ENCODE measurements around the gene CACNA2D4. TPM values are rescaled to one million over a fixed set of nuclear protein-coding genes. Genes with fewer than 3 reads are reported as not detected.

Gene CACNA2D4
- total and polyA plus RNA-seq, 5 donors from 2014 or later = 2.9 to 10.4 (median 6.4) TPM

DNA sequence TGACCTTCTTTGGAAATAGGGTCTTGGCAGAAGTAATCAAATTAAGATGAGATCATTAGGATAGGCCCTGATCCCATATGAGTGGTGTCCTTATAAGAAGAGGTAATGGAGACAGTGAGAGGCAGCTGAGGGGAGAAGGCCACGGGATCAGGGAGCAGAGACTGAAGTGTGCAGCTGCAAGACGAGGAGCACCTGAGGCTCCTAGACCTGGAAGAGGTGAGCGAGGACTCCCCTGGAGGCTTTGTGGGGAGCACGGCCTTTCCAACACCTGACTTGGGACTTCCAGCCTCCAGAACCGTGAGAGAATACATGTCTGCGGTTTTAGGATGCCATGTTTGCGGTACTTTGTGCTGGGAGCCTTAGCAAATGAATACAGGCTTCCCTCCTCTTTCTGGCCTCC lies 60.6 kb downstream of the CACNA2D4 start:
- Mint-ChIP-seq H3K4me1 (peaks cover 0 to 6% (median 0%) of the 10 kb centered on the region in 4 donors), H3K27me3 (peaks cover 13% of the 10 kb centered on the region), H3K9me3 (peaks cover 0 to 1% (median 0%) of the 10 kb centered on the region in 7 donors), H3K27ac (no peak overlapping the region), H3K4me3 (no peak overlapping the region), H3K36me3 (no peaks in the 10 kb centered on the region)
- ATAC-seq (ENCODE audit: low read depth in 2 of 2) = no peak
- no peak overlapping the region for H3K27ac ChIP-seq (ENCODE audit: insufficient read depth, low read length, poor library complexity, severe bottlenecking)
- no peaks in the 10 kb centered on the region for H3K4me1 ChIP-seq (ENCODE audit: control insufficient read depth, insufficient read depth, low read length, poor library complexity, severe bottlenecking)
- H3K36me3 ChIP-seq (ENCODE audit: control insufficient read depth, insufficient read depth, low read length) = no peaks in the 10 kb centered on the region
- no peak overlapping the region for H3K4me3 ChIP-seq (ENCODE audit: low read depth, low read length)
- no peak for DNase-seq
- no peaks in the 10 kb centered on the region for H3K9me3 ChIP-seq (ENCODE audit: control insufficient read depth in 2 of 2, low read length in 2 of 2)
- H3K27me3 ChIP-seq (ENCODE audit: control insufficient read depth, insufficient read depth, low read length) = no peaks in the 10 kb centered on the region

DNA sequence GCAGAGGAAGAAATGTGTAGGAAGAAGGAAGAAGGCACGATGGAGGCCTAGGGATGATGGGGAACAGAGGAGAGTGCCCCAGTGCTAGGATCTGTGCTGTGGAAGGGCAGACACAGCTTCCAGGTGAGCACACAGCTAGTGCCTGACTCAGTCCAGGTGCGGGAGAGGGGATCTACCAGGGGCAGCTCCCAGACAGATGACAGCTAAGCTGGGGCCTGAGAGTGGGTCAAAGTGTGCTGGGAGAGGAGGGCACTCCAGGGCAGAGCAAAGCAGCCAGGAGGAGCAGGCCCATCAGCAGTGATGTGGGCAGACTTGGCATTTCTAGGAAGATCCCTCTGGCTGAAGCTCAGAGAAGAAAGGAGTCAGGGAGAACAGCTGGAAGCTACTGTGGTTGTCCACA lies 61.4 kb downstream of the CACNA2D4 start:
- Histone ChIP-seq H3K4me3 (ENCODE audit: low read depth, low read length) (no peak overlapping the region), H3K36me3 (ENCODE audit: control insufficient read depth, insufficient read depth, low read length) (no peaks in the 10 kb centered on the region), H3K4me1 (ENCODE audit: control insufficient read depth, insufficient read depth, low read length, poor library complexity, severe bottlenecking) (no peaks in the 10 kb centered on the region), H3K27ac (ENCODE audit: insufficient read depth, low read length, poor library complexity, severe bottlenecking) (no peak overlapping the region), H3K9me3 (ENCODE audit: control insufficient read depth in 2 of 2, low read length in 2 of 2) (no peaks in the 10 kb centered on the region), H3K27me3 (ENCODE audit: control insufficient read depth, insufficient read depth, low read length) (no peaks in the 10 kb centered on the region)
- Mint-ChIP-seq H3K9me3 (peaks cover 0 to 1% (median 0%) of the 10 kb centered on the region in 7 donors), H3K27ac (peak overlapping the region in 1 of 3 donors; percentile 42), H3K36me3 (no peaks in the 10 kb centered on the region), H3K27me3 (peaks cover 7% of the 10 kb centered on the region), H3K4me1 (peaks cover 0 to 6% (median 0%) of the 10 kb centered on the region in 4 donors), H3K4me3 (no peak overlapping the region)
- ATAC-seq (ENCODE audit: low read depth in 2 of 2) (no peak), DNase-seq (no peak)

DNA sequence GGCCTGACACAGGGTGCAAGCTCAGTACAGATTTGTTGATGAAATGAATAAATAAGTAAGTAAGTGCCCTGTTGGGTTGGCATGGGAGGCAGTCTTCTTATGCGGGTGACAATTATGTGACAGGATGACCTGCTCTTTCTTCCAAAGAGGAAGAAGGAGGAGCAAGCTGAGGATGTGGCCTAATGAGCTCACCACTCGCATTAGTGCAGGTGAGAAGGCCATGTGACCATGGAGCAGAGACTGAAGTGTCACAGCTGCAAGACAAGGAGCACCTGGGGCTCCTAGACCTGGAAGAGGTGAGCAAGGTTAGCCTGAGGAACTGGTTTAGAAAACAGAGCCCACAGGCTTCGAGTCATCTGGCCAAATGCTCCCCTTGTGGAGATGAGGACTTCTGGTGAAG lies 63.2 kb downstream of the CACNA2D4 start:
- no peaks in the 10 kb centered on the region for H3K4me1 ChIP-seq (ENCODE audit: control insufficient read depth, insufficient read depth, low read length, poor library complexity, severe bottlenecking)
- no peak overlapping the region for H3K4me3 Mint-ChIP-seq
- H3K9me3 ChIP-seq (ENCODE audit: control insufficient read depth in 2 of 2, low read length in 2 of 2) = no peaks in the 10 kb centered on the region
- H3K27me3 ChIP-seq (ENCODE audit: control insufficient read depth, insufficient read depth, low read length) = no peaks in the 10 kb centered on the region
- peaks cover 0 to 2% (median 0%) of the 10 kb centered on the region in 7 donors for H3K9me3 Mint-ChIP-seq
- no peaks in the 10 kb centered on the region for H3K36me3 ChIP-seq (ENCODE audit: control insufficient read depth, insufficient read depth, low read length)
- peak overlapping the region in 1 of 3 donors; percentile 38 for H3K27ac Mint-ChIP-seq
- H3K27me3 Mint-ChIP-seq = peaks cover 18% of the 10 kb centered on the region
- H3K4me3 ChIP-seq (ENCODE audit: low read depth, low read length) = no peak overlapping the region
- no peak overlapping the region for H3K27ac ChIP-seq (ENCODE audit: insufficient read depth, low read length, poor library complexity, severe bottlenecking)
- peaks cover 0 to 6% (median 0%) of the 10 kb centered on the region in 4 donors for H3K4me1 Mint-ChIP-seq
- ATAC-seq (ENCODE audit: low read depth in 2 of 2) = no peak
- DNase-seq = peak in 1 of 3 donors; percentile 3
- no peaks in the 10 kb centered on the region for H3K36me3 Mint-ChIP-seq

DNA sequence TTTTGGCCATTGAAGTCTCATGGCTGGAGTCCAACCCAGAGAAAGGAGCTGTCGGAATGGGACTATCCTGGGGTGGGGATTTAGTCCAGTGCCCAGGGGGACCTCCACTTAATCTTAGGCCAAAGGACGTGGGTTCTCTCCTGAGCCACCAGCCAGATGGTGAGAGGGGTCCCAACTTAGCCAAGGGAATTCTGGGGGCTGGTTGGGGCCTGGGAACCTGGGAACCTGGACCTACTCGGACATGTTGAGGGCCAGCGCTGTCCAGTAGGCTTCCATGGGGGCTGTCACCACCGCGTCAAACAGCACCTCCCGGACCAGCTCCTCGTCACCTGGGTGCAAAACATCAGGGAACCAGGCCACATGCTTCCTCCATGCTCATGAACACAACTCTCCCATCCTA lies 64.7 kb downstream of the CACNA2D4 start:
- Mint-ChIP-seq H3K4me3 (no peak overlapping the region), H3K4me1 (peaks cover 0 to 6% (median 0%) of the 10 kb centered on the region in 4 donors), H3K36me3 (no peaks in the 10 kb centered on the region), H3K9me3 (peaks cover 0 to 2% (median 0%) of the 10 kb centered on the region in 7 donors), H3K27me3 (peaks cover 22% of the 10 kb centered on the region), H3K27ac (no peak overlapping the region)
- no peaks in the 10 kb centered on the region for H3K27me3 ChIP-seq (ENCODE audit: control insufficient read depth, insufficient read depth, low read length)
- no peak for DNase-seq
- H3K4me3 ChIP-seq (ENCODE audit: low read depth, low read length) = no peak overlapping the region
- no peaks in the 10 kb centered on the region for H3K36me3 ChIP-seq (ENCODE audit: control insufficient read depth, insufficient read depth, low read length)
- H3K4me1 ChIP-seq (ENCODE audit: control insufficient read depth, insufficient read depth, low read length, poor library complexity, severe bottlenecking) = no peaks in the 10 kb centered on the region
- no peak overlapping the region for H3K27ac ChIP-seq (ENCODE audit: insufficient read depth, low read length, poor library complexity, severe bottlenecking)
- H3K9me3 ChIP-seq (ENCODE audit: control insufficient read depth in 2 of 2, low read length in 2 of 2) = no peaks in the 10 kb centered on the region
- ATAC-seq (ENCODE audit: low read depth in 2 of 2) = no peak

GRCh38 chr12:1852076-1852475 lies 66.4 kb downstream of the CACNA2D4 start:
- H3K27me3 ChIP-seq (ENCODE audit: control insufficient read depth, insufficient read depth, low read length) = no peaks in the 10 kb centered on the region
- DNase-seq (no peak), ATAC-seq (ENCODE audit: low read depth in 2 of 2) (no peak)
- Mint-ChIP-seq H3K4me3 (no peak overlapping the region), H3K9me3 (peaks cover 0 to 2% (median 0%) of the 10 kb centered on the region in 7 donors), H3K27ac (no peak overlapping the region), H3K27me3 (peaks cover 27% of the 10 kb centered on the region), H3K4me1 (peaks cover 0 to 6% (median 0%) of the 10 kb centered on the region in 4 donors), H3K36me3 (no peaks in the 10 kb centered on the region)
- H3K4me3 ChIP-seq (ENCODE audit: low read depth, low read length) = no peak overlapping the region
- H3K36me3 ChIP-seq (ENCODE audit: control insufficient read depth, insufficient read depth, low read length) = no peaks in the 10 kb centered on the region
- H3K9me3 ChIP-seq (ENCODE audit: control insufficient read depth in 2 of 2, low read length in 2 of 2) = no peaks in the 10 kb centered on the region
- H3K4me1 ChIP-seq (ENCODE audit: control insufficient read depth, insufficient read depth, low read length, poor library complexity, severe bottlenecking) = no peaks in the 10 kb centered on the region
- no peak overlapping the region for H3K27ac ChIP-seq (ENCODE audit: insufficient read depth, low read length, poor library complexity, severe bottlenecking)

- Mint-ChIP-seq H3K27ac (no peak overlapping the region), H3K4me1 (peaks cover 0 to 6% (median 0%) of the 10 kb centered on the region in 4 donors), H3K4me3 (no peak overlapping the region), H3K9me3 (peaks cover 0 to 2% (median 0%) of the 10 kb centered on the region in 7 donors), H3K36me3 (no peaks in the 10 kb centered on the region), H3K27me3 (peaks cover 27% of the 10 kb centered on the region)
- ATAC-seq (ENCODE audit: low read depth in 2 of 2) (no peak), DNase-seq (no peak)
- Histone ChIP-seq H3K9me3 (ENCODE audit: control insufficient read depth in 2 of 2, low read length in 2 of 2) (no peaks in the 10 kb centered on the region), H3K27ac (ENCODE audit: insufficient read depth, low read length, poor library complexity, severe bottlenecking) (no peak overlapping the region), H3K4me3 (ENCODE audit: low read depth, low read length) (no peak overlapping the region), H3K36me3 (ENCODE audit: control insufficient read depth, insufficient read depth, low read length) (no peaks in the 10 kb centered on the region), H3K4me1 (ENCODE audit: control insufficient read depth, insufficient read depth, low read length, poor library complexity, severe bottlenecking) (no peaks in the 10 kb centered on the region), H3K27me3 (ENCODE audit: control insufficient read depth, insufficient read depth, low read length) (no peaks in the 10 kb centered on the region)
These were observed 67.2 kb downstream of the CACNA2D4 start for GRCh38 chr12:1851151-1851701.

GRCh38 chr12:1848745-1849144 lies 69.7 kb downstream of the CACNA2D4 start:
- Histone ChIP-seq H3K27ac (ENCODE audit: insufficient read depth, low read length, poor library complexity, severe bottlenecking) (no peak overlapping the region), H3K4me1 (ENCODE audit: control insufficient read depth, insufficient read depth, low read length, poor library complexity, severe bottlenecking) (no peaks in the 10 kb centered on the region), H3K4me3 (ENCODE audit: low read depth, low read length) (no peak overlapping the region), H3K9me3 (ENCODE audit: control insufficient read depth in 2 of 2, low read length in 2 of 2) (no peaks in the 10 kb centered on the region), H3K27me3 (ENCODE audit: control insufficient read depth, insufficient read depth, low read length) (no peaks in the 10 kb centered on the region), H3K36me3 (ENCODE audit: control insufficient read depth, insufficient read depth, low read length) (no peaks in the 10 kb centered on the region)
- Mint-ChIP-seq H3K4me1 (no peaks in the 10 kb centered on the region), H3K9me3 (peaks cover 0 to 2% (median 0%) of the 10 kb centered on the region in 7 donors), H3K27ac (no peak overlapping the region), H3K36me3 (no peaks in the 10 kb centered on the region), H3K27me3 (peaks cover 25% of the 10 kb centered on the region), H3K4me3 (no peak overlapping the region)
- ATAC-seq (ENCODE audit: low read depth in 2 of 2) (no peak), DNase-seq (no peak)

DNA sequence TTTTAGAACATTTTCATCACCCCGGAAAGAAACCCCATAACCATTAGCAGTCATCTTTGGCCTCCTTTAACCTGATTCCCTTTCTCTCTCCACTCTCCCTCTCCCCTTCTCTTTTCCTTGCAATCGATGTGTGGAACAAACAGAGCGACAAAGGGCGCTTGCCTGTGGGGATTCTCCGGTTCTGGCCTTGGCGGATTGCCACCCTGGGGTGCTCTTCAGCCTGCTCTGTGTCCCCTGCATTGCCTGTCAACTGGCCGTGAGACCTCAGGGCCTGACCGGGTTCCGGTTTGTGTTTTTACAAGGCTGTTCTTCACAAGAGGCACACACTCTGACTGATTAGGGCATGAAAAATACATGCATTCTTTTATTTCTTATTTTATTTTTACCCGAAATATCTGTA lies 70.3 kb downstream of the CACNA2D4 start:
- H3K4me3 ChIP-seq (ENCODE audit: low read depth, low read length) = no peak overlapping the region
- H3K36me3 Mint-ChIP-seq = no peaks in the 10 kb centered on the region
- H3K4me3 Mint-ChIP-seq = no peak overlapping the region
- no peaks in the 10 kb centered on the region for H3K9me3 ChIP-seq (ENCODE audit: control insufficient read depth in 2 of 2, low read length in 2 of 2)
- no peak overlapping the region for H3K27ac ChIP-seq (ENCODE audit: insufficient read depth, low read length, poor library complexity, severe bottlenecking)
- DNase-seq (no peak), ATAC-seq (ENCODE audit: low read depth in 2 of 2) (no peak)
- peaks cover 25% of the 10 kb centered on the region for H3K27me3 Mint-ChIP-seq
- H3K36me3 ChIP-seq (ENCODE audit: control insufficient read depth, insufficient read depth, low read length) = no peaks in the 10 kb centered on the region
- H3K9me3 Mint-ChIP-seq = peaks cover 0 to 2% (median 0%) of the 10 kb centered on the region in 7 donors
- H3K4me1 Mint-ChIP-seq = no peaks in the 10 kb centered on the region
- H3K27me3 ChIP-seq (ENCODE audit: control insufficient read depth, insufficient read depth, low read length) = no peaks in the 10 kb centered on the region
- H3K27ac Mint-ChIP-seq = no peak overlapping the region
- no peaks in the 10 kb centered on the region for H3K4me1 ChIP-seq (ENCODE audit: control insufficient read depth, insufficient read depth, low read length, poor library complexity, severe bottlenecking)
